Gastrocnemius medialis (tissue), 4 donors: Measurements from ENCODE around the gene MEF2C. TPM values are rescaled to one million over a fixed set of nuclear protein-coding genes. Genes with fewer than 3 reads are reported as not detected.

Experiments used
- ATAC-seq, 2 donors: fragments of 150-250 bp; one replicate each; pipeline ENCODE4 v1.9.1; 2016
- DNase-seq, 2 donors: peaks; one replicate each; pipeline ENCODE4 v3.0.0-alpha.2; 2019
- H3K27ac ChIP-seq, 4 donors: fragments of 200-600 bp; sonication (generic); 1 replicate in 1 of 4; 2 replicates in 3 of 4; pipeline ENCODE4 v1.5.1; 2016 to 2018; ENCODE audit warnings: mild to moderate bottlenecking in 2 of 4, moderate library complexity in 1 of 4
- H3K27me3 ChIP-seq, 3 donors: fragments of 200-600 bp; sonication (generic) in 2 of 3; 1 replicate in 1 of 3; 2 replicates in 2 of 3; pipeline versions ENCODE4 v1.5.1 to v1.6.0; 2016 to 2019; ENCODE audit warnings: mild to moderate bottlenecking in 1 of 3, moderate library complexity in 1 of 3
- H3K36me3 ChIP-seq, 2 donors: fragments of 200-600 bp; sonication (generic) in 1 of 2; one replicate each; pipeline ENCODE4 v1.5.1; 2017 to 2018
- H3K4me1 ChIP-seq, 2 donors: fragments of 200-600 bp; sonication (generic) in 1 of 2; one replicate each; pipeline ENCODE4 v1.5.1; 2016 to 2017; ENCODE audit warnings: mild to moderate bottlenecking in 2 of 2
- H3K4me3 ChIP-seq, 4 donors: fragments of 200-600 bp; sonication (generic) in 3 of 4; 1 replicate in 1 of 4; 2 replicates in 3 of 4; pipeline ENCODE4 v1.5.1; 2016 to 2019; ENCODE audit warnings: mild to moderate bottlenecking in 2 of 4
- H3K9me3 ChIP-seq, 3 donors: fragments of 200-600 bp; sonication (generic) in 2 of 3; 1 replicate in 1 of 3; 2 replicates in 2 of 3; pipeline ENCODE4 v1.5.1; 2016 to 2019
- POLR2A ChIP-seq, 2 donors: fragments of 450-650 bp; IDR thresholded peaks; one replicate each; pipeline ENCODE4 v1.6.1; 2017; ENCODE audit warnings: antibody characterized with exemption in 2 of 2, mild to moderate bottlenecking in 2 of 2, moderate library complexity in 2 of 2
- in situ Hi-C, 4 donors: fragments of 200-750 bp; cut with MboI; loops; one replicate each; pipeline versions ENCODE4 v1.15.0 to v1.8.0; 2017; ENCODE audit warnings: low sequenced_read_pairs in 4 of 4
- intact Hi-C: fragments of 100-400 bp; cut with DNase I; formaldehyde crosslinking; loops from one replicate; pipeline ENCODE4 v1.15.1; 2023; ENCODE audit warnings: low total_unique reads
- total RNA-seq, 4 donors: library from RNA; depleted of rRNA; stranded (reverse); fragments of >200 nt; gene quantifications; one replicate each; pipeline versions ENCODE4 v1.1.0 to v1.2.3, GENCODE V29; 2016
- TF ChIP-seq, protein P1 (sequence below), 5 experiments: fragments of 450-650 bp in 3 of 5; fragments of 200-600 bp in 2 of 5; sonication (generic) in 2 of 5; IDR thresholded peaks in 4 of 5; conservative IDR thresholded peaks in 1 of 5; 1 replicate in 4 of 5; 2 replicates in 1 of 5; pipeline ENCODE4 v1.5.1; 2016 to 2019; ENCODE audit warnings: antibody characterized with exemption in 5 of 5, mild to moderate bottlenecking in 3 of 5, moderate library complexity in 3 of 5

The MEF2C gene
- total RNA-seq, 4 donors from 2014 or later, result 63.8 to 192 (median 128) TPM

DNA sequence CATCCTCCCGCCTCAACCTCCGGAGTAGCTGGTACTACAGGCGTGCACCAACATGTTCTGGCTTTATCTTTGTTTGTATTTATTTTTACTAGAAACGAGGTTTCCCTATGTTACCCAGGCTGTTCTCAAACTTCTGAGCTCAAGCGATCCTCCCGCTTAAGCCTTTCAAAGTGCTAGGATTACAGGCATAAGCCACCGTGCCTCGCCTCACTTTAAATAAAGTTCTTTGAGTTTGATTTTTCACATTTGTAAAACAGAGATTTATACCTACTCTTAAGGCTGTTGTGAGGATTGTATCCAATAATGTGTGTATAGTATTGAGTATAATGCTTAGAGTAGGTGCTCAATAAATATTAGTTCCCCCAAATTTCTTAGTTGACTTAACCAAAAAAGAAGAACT lies 75.7 kb downstream of the MEF2C start:
- peak overlapping the region in 3 of 4 donors; percentile 21 to 89 (median 42) for H3K27ac ChIP-seq
- intact Hi-C loops, result no loop called here
- no peaks in the 10 kb centered on the region for H3K27me3 ChIP-seq
- ATAC-seq, result no peak
- in situ Hi-C loops, result no loop called here
- H3K4me3 ChIP-seq, result no peak overlapping the region
- no peaks in the 10 kb centered on the region for H3K9me3 ChIP-seq
- no peak for TF ChIP-seq POLR2A (IDR thresholded peaks at IDR 0.05)
- TF ChIP-seq, protein P1, sequence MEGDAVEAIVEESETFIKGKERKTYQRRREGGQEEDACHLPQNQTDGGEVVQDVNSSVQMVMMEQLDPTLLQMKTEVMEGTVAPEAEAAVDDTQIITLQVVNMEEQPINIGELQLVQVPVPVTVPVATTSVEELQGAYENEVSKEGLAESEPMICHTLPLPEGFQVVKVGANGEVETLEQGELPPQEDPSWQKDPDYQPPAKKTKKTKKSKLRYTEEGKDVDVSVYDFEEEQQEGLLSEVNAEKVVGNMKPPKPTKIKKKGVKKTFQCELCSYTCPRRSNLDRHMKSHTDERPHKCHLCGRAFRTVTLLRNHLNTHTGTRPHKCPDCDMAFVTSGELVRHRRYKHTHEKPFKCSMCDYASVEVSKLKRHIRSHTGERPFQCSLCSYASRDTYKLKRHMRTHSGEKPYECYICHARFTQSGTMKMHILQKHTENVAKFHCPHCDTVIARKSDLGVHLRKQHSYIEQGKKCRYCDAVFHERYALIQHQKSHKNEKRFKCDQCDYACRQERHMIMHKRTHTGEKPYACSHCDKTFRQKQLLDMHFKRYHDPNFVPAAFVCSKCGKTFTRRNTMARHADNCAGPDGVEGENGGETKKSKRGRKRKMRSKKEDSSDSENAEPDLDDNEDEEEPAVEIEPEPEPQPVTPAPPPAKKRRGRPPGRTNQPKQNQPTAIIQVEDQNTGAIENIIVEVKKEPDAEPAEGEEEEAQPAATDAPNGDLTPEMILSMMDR (IDR thresholded peaks at IDR 0.05 in 4 of 5, conservative IDR thresholded peaks at IDR 0.05 in 1 of 5), result no peak
- DNase-seq, result no peak
- H3K36me3 ChIP-seq, result peaks cover 0 to 21% of the 10 kb centered on the region in 2 donors
- H3K4me1 ChIP-seq, result peaks cover 0 to 27% of the 10 kb centered on the region in 2 donors

DNA sequence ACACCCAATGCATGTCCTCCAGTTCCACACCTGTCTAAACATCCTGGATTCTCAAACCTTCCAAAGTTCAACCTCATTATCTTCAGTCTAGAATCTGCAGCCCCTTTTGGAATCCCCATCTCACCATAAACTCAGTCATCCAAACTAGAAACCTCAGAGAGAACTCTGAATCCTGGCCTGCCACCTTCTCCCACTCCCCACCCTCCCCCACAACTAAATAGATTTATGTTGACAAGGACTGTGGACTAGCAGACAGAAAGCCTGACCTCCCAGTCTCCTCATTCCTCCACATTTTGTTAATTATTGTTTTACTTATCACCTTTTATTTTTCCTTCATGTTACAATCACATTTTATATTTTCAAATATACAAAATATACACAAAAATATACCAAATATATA lies 76.6 kb downstream of the MEF2C start:
- intact Hi-C loops, result no loop called here
- in situ Hi-C loops, result no loop called here
- Histone ChIP-seq H3K27ac (peak overlapping the region in 3 of 4 donors; percentile 38 to 89 (median 53)), H3K4me1 (peaks cover 0 to 27% of the 10 kb centered on the region in 2 donors), H3K9me3 (no peaks in the 10 kb centered on the region), H3K4me3 (no peak overlapping the region), H3K27me3 (no peaks in the 10 kb centered on the region), H3K36me3 (peaks cover 0 to 31% of the 10 kb centered on the region in 2 donors)
- ATAC-seq (no peak), DNase-seq (no peak)
- TF ChIP-seq, protein P1 (IDR thresholded peaks at IDR 0.05 in 4 of 5, conservative IDR thresholded peaks at IDR 0.05 in 1 of 5), result no peak
- no peak for TF ChIP-seq POLR2A (IDR thresholded peaks at IDR 0.05)

DNA sequence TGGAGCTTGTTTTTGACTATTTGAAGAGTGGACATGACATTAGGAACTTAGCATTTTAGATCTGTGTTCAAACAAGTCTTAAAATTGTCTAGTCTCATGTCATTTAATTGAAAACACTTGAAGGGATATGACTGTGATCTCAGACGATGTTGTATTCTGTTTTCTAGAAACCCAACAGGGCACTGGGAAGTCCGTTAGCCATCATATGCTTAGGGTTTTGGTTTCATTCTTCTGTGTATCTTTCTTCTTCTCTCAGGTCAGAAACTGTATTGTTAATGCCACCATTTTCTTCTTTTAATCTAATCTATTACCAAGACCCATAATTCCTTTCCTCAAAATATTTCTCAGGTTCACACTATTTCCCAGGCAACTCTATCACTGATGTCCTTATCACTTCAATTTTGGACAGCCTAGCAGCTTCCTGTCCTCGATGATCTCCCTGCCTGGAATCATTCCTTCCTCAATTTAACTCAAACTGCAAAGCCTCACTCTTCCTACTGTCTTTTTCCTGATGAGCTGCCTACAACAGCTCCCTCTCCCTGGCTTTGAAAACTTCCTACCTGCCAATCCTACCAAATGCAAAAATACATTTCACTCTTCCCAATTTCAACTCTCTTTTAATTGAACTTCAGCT lies 77.7 kb downstream of the MEF2C start:
- H3K27me3 ChIP-seq, result no peaks in the 10 kb centered on the region
- no peak for ATAC-seq
- H3K36me3 ChIP-seq, result peaks cover 0 to 32% of the 10 kb centered on the region in 2 donors
- H3K4me3 ChIP-seq, result no peak overlapping the region
- in situ Hi-C loops (no loop called here), intact Hi-C loops (no loop called here)
- H3K4me1 ChIP-seq, result peaks cover 0 to 27% of the 10 kb centered on the region in 2 donors
- no peak for DNase-seq
- TF ChIP-seq, protein P1 (IDR thresholded peaks at IDR 0.05 in 4 of 5, conservative IDR thresholded peaks at IDR 0.05 in 1 of 5), result no peak
- TF ChIP-seq POLR2A (IDR thresholded peaks at IDR 0.05), result no peak
- no peaks in the 10 kb centered on the region for H3K9me3 ChIP-seq
- H3K27ac ChIP-seq, result peak overlapping the region; percentile 6 to 89 (median 46)

DNA sequence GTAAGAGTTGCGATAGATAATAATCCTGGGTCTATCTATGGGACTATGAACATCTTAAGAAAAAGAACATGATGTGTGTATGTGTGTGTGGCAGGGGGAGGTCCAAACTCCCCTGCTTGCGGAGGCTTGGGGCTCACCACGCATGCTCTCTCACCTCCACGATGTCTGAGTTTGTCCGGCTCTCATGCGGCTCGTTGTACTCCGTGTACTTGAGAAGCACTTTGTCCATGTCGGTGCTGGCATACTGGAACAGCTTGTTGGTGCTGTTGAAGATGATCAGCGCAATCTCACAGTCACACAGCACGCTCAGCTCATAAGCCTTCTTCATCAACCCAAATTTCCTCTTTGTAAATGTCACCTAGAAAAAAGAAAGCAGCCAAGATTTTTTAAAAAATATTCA lies 78.5 kb downstream of the MEF2C start:
- TF ChIP-seq, protein P1 (IDR thresholded peaks at IDR 0.05 in 4 of 5, conservative IDR thresholded peaks at IDR 0.05 in 1 of 5), result no peak
- no peak for TF ChIP-seq POLR2A (IDR thresholded peaks at IDR 0.05)
- Histone ChIP-seq H3K27ac (peak overlapping the region; percentile 6 to 89 (median 38)), H3K27me3 (no peaks in the 10 kb centered on the region), H3K36me3 (peaks cover 0 to 32% of the 10 kb centered on the region in 2 donors), H3K4me1 (peaks cover 0 to 20% of the 10 kb centered on the region in 2 donors), H3K9me3 (no peaks in the 10 kb centered on the region), H3K4me3 (no peak overlapping the region)
- ATAC-seq, result no peak
- intact Hi-C loops (no loop called here), in situ Hi-C loops (no loop called here)
- no peak for DNase-seq
